ENCODE measurements around the gene HTRA3. TPM values are rescaled to one million over a fixed set of nuclear protein-coding genes. Genes with fewer than 3 reads are reported as not detected.

HTRA3 gene
- total and polyA plus RNA-seq, 4 donors = 0.36 to 1.2 (median 1.1) TPM

- Histone ChIP-seq H3K9ac (ENCODE audit: low read depth in 1 of 2, low read length in 2 of 2) (no peak overlapping the region), H3K4me3 (ENCODE audit: low read depth in 1 of 3, low read length in 3 of 3) (no peak overlapping the region), H3K27me3 (ENCODE audit: control insufficient read depth in 4 of 4, insufficient read depth in 4 of 4, low read length in 3 of 4) (no peaks in the 10 kb centered on the region), H3K9me3 (ENCODE audit: control insufficient read depth in 4 of 4, low read length in 3 of 4) (no peaks in the 10 kb centered on the region), H3K4me1 (ENCODE audit: control insufficient read depth in 4 of 4, insufficient read depth in 4 of 4, low read length in 3 of 4) (peaks cover 13 to 24% (median 18%) of the 10 kb centered on the region in 4 donors), H3K36me3 (ENCODE audit: control insufficient read depth in 4 of 4, insufficient read depth in 3 of 4, low read depth in 1 of 4, low read length in 3 of 4) (no peaks in the 10 kb centered on the region), H3K27ac (ENCODE audit: low read depth in 1 of 2, low read length in 2 of 2) (peak overlapping the region in 1 of 2 donors; percentile 69)
- DNase-seq (ENCODE audit: low spot score) = no peak
- 70% methylated on average over 7 of the region's 7 CpGs for WGBS
- TF ChIP-seq RXRA (IDR thresholded peaks at IDR 0.05) = peak in 1 of 2 donors; percentile 32
- TF ChIP-seq MAX (IDR thresholded peaks at IDR 0.05) = no peak
- TF ChIP-seq REST (IDR thresholded peaks at IDR 0.05) = peak; percentile 22
These were observed 21.5 kb upstream of the HTRA3 start for GRCh38 chr4:8248091-8248490.

GRCh38 chr4:8250227-8250626 lies 19.3 kb upstream of the HTRA3 start:
- Histone ChIP-seq H3K4me3 (ENCODE audit: low read depth in 1 of 3, low read length in 3 of 3) (no peak overlapping the region), H3K27me3 (ENCODE audit: control insufficient read depth in 4 of 4, insufficient read depth in 4 of 4, low read length in 3 of 4) (no peaks in the 10 kb centered on the region), H3K9me3 (ENCODE audit: control insufficient read depth in 4 of 4, low read length in 3 of 4) (no peaks in the 10 kb centered on the region), H3K27ac (ENCODE audit: low read depth in 1 of 2, low read length in 2 of 2) (no peak overlapping the region), H3K9ac (ENCODE audit: low read depth in 1 of 2, low read length in 2 of 2) (no peak overlapping the region), H3K36me3 (ENCODE audit: control insufficient read depth in 4 of 4, insufficient read depth in 3 of 4, low read depth in 1 of 4, low read length in 3 of 4) (no peaks in the 10 kb centered on the region), H3K4me1 (ENCODE audit: control insufficient read depth in 4 of 4, insufficient read depth in 4 of 4, low read length in 3 of 4) (peaks cover 13 to 24% (median 18%) of the 10 kb centered on the region in 4 donors)
- no peak for TF ChIP-seq CTCF (IDR thresholded peaks at IDR 0.05; ENCODE audit: low read depth, low read length, missing input control)
- no peak for TF ChIP-seq FOXA2 (IDR thresholded peaks at IDR 0.05)
- no peak for TF ChIP-seq HNF4A (conservative IDR thresholded peaks at IDR 0.05)
- TF ChIP-seq ATF3 (IDR thresholded peaks at IDR 0.05) = no peak
- TF ChIP-seq JUND (IDR thresholded peaks at IDR 0.05) = no peak
- no peak for TF ChIP-seq TAF1 (conservative IDR thresholded peaks at IDR 0.05)
- TF ChIP-seq ZBTB33 (IDR thresholded peaks at IDR 0.05) = no peak
- no peak for TF ChIP-seq EGR1 (IDR thresholded peaks at IDR 0.05; ENCODE audit: low read depth in 2 of 2)
- no peak for TF ChIP-seq FOXA1 (IDR thresholded peaks at IDR 0.05)
- no peak for TF ChIP-seq SP1 (IDR thresholded peaks at IDR 0.05)
- TF ChIP-seq REST (IDR thresholded peaks at IDR 0.05) = no peak
- TF ChIP-seq HNF4G (IDR thresholded peaks at IDR 0.05) = no peak
- TF ChIP-seq RAD21 (IDR thresholded peaks at IDR 0.05) = no peak
- no peak for TF ChIP-seq RXRA (IDR thresholded peaks at IDR 0.05)
- TF ChIP-seq NR2F2 (IDR thresholded peaks at IDR 0.05) = no peak
- no peak for TF ChIP-seq GABPA (IDR thresholded peaks at IDR 0.05 in 1 of 2, conservative IDR thresholded peaks at IDR 0.05 in 1 of 2)
- TF ChIP-seq YY1 (IDR thresholded peaks at IDR 0.05) = no peak
- DNase-seq (ENCODE audit: low spot score) = no peak
- WGBS = 80% methylated on average over 3 of the region's 3 CpGs

All from liver (tissue), 9 donors.